ENCODE results near the gene ERICH6.

GRCh38 chr3:150723946-150724345 lies 20.2 kb upstream of the ERICH6 start:
- TF ChIP-seq CTCF (conservative IDR thresholded peaks at IDR 0.05) (no peak), EZH2 (IDR thresholded peaks at IDR 0.05; ENCODE audit: low read depth) (no peak)

Data from PC-9 (cell line).